ENCODE results near the gene CCDC159.
A peak's percentile ranks its signal among the peaks of the same experiment; 100 is the strongest.
"Not testable (repeated sequence)": the region's sequence is repeated elsewhere in the genome, so short reads cannot be mapped to it uniquely, and the experiment has no call there.

Gene CCDC159

GRCh38 chr19:11370744-11371143, 24.4 kb downstream of the CCDC159 start:
- DNase-seq: no peak

- no peak for DNase-seq
These were observed 27.0 kb downstream of the CCDC159 start for GRCh38 chr19:11373166-11373884.

- DNase-seq: no peak
These were observed 27.6 kb downstream of the CCDC159 start for GRCh38 chr19:11373885-11374432.

GRCh38 chr19:11374433-11375142, 28.3 kb downstream of the CCDC159 start, which contains the start of gene SWSAP1:
Gene SWSAP1 (plus strand): TSS chr19:11374666. CDS start chr19:11374681, 15 bp downstream.
- peak; percentile 94 to 100 (median 98) for DNase-seq

GRCh38 chr19:11375143-11375948, 29.0 kb downstream of the CCDC159 start:
- peak; percentile 58 to 89 (median 76) for DNase-seq

GRCh38 chr19:11377237-11377636, 30.9 kb downstream of the CCDC159 start:
- no peak for DNase-seq

GRCh38 chr19:11377756-11378155, 31.4 kb downstream of the CCDC159 start:
- DNase-seq: no peak

GRCh38 chr19:11378319-11379189, 32.2 kb downstream of the CCDC159 start:
- DNase-seq: no peak

GRCh38 chr19:11379269-11379845, 33.0 kb downstream of the CCDC159 start:
- not testable (repeated sequence) for DNase-seq

- DNase-seq: no peak
These were observed 33.6 kb downstream of the CCDC159 start for GRCh38 chr19:11379857-11380350.

- DNase-seq: peak; percentile 94 to 99 (median 97)
These were observed 34.6 kb downstream of the CCDC159 start for GRCh38 chr19:11380653-11381537.

- peak in 4 of 6 experiments; percentile 14 to 32 (median 27) for DNase-seq
These were observed 36.8 kb downstream of the CCDC159 start for GRCh38 chr19:11382898-11383705.

- DNase-seq: no peak
These were observed 37.4 kb downstream of the CCDC159 start for GRCh38 chr19:11383706-11384048.

- no peak for DNase-seq
These were observed 38.4 kb downstream of the CCDC159 start for GRCh38 chr19:11384778-11385129.

- peak in 2 of 6 experiments; percentile 15 to 35 for DNase-seq
These were observed 41.1 kb downstream of the CCDC159 start for GRCh38 chr19:11387162-11388034.

- DNase-seq: no peak
These were observed 44.0 kb downstream of the CCDC159 start for GRCh38 chr19:11390359-11390758.

- no peak for DNase-seq
These were observed 44.8 kb downstream of the CCDC159 start for GRCh38 chr19:11390933-11391680.

GRCh38 chr19:11397089-11397610, 50.8 kb downstream of the CCDC159 start:
- DNase-seq: no peak
